Inflammatory macrophage (primary cell): Measurements from ENCODE around the gene FCN3.

Source experiments
- DNase-seq, 2 donors: peaks; one replicate each; pipeline ENCODE4 v3.0.0-alpha.2; 2020 to 2022

The FCN3 gene

DNA sequence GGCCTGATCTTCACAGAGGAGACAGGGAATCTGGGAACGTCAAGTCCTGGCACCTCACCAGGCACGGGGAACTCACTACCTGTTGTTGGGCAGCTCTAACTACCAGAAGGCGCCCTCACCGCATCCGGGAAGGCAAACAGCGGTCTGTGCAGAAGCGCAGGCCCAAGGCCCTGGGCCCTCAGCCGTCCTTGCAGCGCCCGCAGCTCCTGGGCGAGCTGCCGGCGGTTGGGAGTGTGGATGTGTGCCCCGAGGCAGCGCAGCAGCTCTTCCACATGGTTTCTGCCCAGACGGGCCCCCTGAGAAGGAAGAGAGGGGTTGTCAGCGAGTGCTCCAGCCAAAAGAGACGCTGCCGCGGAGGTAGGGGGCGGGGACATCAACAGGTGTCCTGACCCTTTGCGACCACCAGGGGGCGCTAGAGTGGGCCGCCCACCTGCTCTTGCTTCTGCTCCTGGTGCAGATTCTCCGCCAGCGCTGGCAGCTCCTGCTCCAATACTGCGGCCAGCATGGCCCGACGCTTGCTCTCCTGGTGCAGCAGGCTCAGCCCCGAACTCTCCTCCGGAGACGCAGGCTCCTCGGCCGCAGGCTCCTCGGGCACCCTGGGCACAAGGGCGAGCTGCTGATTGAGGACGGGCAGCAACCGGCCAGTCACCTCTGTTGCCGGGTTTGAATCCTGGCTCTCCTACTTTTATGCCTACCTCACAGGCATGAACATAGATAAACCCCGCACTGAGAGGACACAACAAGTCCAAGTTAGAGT is 17.2 kb downstream of the FCN3 start:
- peak; percentile 61 to 78 for DNase-seq

GRCh38 chr1:27356619-27357280 is 17.9 kb downstream of the FCN3 start:
- DNase-seq, result no peak

DNA sequence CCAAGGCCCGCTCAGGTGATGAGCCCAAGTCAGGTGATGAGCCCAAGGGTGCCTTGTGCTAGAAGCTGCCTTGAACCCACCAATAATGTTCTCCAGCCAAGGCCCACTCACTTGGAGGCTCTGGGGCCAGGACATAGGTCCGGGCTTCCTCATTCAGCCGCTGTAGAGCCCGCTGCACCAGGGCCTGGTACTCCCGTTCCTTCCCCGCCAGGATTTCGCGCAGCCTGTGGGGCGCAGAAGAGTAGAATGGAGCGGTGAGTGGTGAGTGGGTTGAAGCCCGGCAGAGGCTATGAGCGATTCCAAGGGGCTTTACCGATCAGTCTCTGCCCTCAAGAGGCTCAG is 18.4 kb downstream of the FCN3 start:
- no peak for DNase-seq

- DNase-seq, result no peak
Measured at GRCh38 chr1:27355683-27356082, 18.9 kb downstream of the FCN3 start.

DNA sequence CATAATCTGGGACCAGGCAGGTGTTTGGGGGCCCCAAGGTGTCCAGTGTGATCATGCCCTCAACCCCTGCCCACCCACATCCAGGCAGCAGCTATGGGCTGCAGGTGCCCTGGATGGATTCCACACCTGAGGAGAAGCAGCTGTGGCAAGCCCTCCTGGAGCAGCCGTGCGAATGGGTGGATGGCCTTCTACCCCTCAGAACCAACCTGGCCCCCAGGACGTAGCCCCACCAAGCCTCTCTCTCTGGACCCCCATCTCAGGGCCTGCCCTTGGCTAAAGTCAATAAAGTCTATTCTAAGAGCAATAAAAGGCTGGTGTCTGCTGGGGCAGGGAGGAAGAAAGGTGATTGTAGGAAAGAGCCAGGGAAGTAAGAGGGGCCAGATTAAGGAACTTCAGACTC is 21.0 kb downstream of the FCN3 start:
- no peak for DNase-seq

DNA sequence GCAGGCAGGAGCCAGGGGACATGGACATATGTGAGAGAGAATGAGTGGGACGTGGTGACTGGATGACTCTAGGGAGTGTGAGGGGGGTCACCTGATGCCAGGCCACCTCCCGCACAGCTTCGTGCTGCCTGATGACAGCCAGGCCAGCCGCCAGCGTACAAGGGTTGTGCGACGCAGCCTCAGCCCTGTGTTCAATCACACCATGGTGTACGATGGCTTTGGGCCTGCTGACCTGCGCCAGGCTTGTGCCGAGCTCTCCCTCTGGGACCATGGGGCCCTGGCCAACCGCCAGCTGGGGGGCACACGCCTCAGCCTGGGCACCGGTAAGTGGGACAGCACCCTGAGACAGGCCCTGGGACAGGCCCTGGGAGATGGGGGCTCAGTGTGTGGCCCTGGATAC is 21.5 kb downstream of the FCN3 start:
- DNase-seq, result no peak

- DNase-seq, result no peak
Measured at GRCh38 chr1:27351541-27352107, 23.0 kb downstream of the FCN3 start.

- DNase-seq, result no peak
Measured at GRCh38 chr1:27350663-27351540, 23.7 kb downstream of the FCN3 start.

- DNase-seq, result peak in 1 of 2 donors; percentile 57
Measured at GRCh38 chr1:27349784-27350662, 24.6 kb downstream of the FCN3 start.

DNA sequence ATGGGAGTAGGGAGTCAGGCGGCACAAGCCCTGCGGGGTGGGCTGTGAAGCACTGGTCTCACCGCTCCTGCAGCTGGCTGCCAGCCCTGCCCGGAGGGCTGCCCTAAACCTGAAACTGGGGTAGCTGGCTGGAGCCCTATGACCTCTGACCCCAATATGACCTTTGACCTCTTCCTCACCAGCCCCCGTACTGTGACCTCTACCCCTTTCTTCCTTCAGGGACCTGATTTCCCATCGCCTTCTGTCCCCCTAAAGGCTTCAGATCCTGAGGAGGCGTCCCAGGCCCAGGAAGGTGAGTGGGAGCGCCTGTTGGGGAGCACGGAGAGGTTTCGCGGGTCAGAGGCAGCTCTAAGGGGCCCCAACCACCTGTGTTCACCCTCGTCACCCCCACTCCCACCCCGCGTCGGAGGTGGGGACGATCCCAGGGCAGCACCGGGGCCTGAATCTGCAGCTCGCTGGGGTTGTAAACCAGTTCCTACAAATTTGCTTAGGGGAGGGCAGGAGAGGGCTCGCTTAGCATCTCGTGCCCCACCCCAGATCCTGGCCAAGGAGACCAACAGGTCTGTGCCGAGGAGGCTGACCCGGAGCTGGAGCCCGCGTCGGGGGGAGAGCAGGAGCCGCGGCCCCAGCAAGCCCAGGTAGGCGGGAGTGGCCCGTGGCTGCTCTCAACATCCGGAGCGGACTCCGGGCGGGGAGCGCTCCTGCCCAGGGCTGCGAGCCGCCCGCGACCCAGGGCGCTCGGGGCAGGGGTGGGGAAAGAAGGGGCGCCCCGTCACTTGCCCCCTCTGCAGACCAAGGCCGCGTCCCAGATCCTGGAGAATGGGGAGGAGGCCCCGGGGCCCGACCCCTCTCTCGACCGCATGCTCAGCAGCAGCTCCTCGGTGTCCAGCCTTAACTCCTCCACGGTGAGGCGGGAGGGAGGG is 25.5 kb downstream of the FCN3 start:
- DNase-seq, result peak in 1 of 2 donors; percentile 19

- DNase-seq, result no peak
Measured at GRCh38 chr1:27346991-27347624, 27.5 kb downstream of the FCN3 start.

DNA sequence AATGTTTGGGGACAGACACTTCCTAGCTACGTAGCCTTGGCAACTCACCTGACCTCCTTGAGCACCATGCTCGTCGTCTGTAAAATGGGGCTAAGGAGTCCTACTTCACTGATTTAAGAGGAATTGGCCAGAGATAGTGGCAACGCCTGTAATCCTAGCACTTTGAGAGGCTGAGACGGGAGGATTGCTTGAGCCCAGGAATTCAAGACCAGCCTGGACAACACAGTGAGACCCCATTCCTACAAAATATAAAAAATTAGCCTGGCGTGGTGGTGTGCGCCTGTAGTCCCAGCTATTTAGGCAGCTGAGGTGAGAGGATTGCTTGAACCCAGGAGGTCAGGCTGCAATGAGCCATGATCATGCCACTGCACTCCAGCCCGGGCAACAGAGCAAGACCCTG is 28.3 kb downstream of the FCN3 start:
- DNase-seq, result no peak

DNA sequence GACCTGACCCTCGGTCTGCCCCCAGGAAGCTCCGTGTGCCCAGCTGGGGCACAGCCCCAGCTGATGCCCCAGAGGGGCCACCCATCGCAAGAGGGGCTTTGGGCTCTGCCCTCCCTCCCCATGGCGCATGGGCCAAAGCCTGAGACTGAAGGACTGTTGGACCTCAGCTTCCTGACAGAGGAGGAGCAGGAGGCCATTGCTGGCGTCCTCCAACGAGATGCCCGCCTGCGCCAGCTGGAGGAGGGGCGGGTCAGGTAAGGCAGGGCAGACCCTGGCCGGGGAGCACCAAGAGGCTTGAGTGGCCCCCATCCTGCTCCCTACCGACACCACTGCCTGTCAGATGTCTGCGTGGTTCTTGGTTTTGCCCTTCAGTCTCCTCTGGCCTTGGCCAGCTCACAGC is 29.4 kb downstream of the FCN3 start:
- DNase-seq, result no peak

DNA sequence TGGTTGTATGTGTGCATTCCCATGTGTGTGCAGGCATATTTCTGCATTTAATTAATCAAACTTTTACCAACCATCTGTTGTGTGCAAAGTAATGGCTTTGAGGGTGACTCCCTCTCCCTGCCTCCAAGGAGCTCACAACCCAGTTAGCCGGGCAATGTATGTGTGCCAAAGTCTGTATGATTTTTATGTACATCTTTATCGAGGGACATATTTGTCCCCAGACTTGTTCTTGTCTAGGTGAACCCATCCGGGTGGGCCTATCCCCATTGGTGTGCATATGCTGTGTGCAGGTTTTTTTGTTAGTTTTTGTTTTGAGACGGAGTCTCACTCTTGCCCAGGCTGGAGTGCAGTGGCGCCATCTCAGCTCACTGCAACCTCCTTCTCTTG is 31.0 kb downstream of the FCN3 start:
- no peak for DNase-seq

GRCh38 chr1:27342778-27343638 is 31.6 kb downstream of the FCN3 start:
- DNase-seq, result peak; percentile 56 to 71

- DNase-seq, result peak in 1 of 2 donors; percentile 18
Measured at GRCh38 chr1:27342391-27342777, 32.2 kb downstream of the FCN3 start.

GRCh38 chr1:27341525-27342252 is 32.9 kb downstream of the FCN3 start, which contains the start of gene SYTL1:
Gene SYTL1, plus strand, starts transcription at chr1:27342022. Its CDS starts 3,313 bp downstream, at chr1:27345335.
- peak; percentile 63 to 84 for DNase-seq

DNA sequence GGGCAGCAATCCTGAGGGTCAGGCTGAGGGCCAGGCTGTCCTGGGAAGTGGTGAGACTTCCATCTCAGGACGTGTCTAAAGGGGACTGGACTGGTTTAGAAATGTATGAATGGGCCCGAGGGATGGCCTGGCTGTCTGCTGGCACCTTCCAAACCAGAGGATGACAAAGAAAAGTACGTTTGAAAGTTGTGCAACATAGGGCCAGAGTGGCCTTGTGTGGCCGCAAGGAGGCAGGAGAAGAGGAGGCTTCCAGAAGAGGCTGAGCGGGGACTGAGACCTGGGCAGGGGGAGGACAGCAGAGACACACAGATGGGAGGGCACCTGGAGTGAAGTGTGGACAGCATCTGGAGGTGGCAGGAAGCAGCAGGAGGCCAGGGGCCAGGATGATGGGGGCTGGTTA is 35.4 kb downstream of the FCN3 start:
- DNase-seq, result no peak

DNA sequence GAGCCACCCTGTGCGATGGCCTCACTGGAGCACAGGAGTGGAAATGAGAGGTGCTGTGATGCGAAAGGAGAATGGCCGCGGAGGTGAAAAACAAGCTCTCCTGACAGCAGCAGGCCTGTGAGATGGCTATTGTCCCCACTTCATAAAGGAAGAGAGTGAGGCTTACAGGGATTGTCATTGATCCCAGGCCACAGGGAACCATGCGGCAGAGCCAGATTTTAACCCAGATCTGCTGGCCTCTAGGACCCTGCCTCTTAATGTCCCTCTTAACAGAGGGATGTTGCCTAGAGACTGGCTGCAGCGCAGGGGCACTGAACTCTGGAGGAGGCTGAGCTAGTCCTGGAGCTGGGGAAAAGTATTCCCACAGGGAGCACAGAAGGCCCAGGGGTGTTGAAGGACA is 35.9 kb downstream of the FCN3 start:
- DNase-seq, result no peak
